GM23338 (cell line): Measurements from ENCODE around the gene OTUB2. TPM values are rescaled to one million over a fixed set of nuclear protein-coding genes. Genes with fewer than 3 reads are reported as not detected.

Source experiments
- ATAC-seq: fragments of 200-7000 bp; cut with Tn5 transposase; 3 replicates; pipeline ENCODE4 v1.9.1; 2020
- DNase-seq: peaks from one replicate; pipeline ENCODE4 v3.0.0-alpha.2; 2015; ENCODE audit warnings: low spot score
- H2AFZ ChIP-seq: fragments of 200-600 bp; sonication (generic); 2 replicates; pipeline ENCODE4 v1.8.0; 2016; ENCODE audit warnings: antibody characterized with exemption, mild to moderate bottlenecking, moderate library complexity
- H3F3A ChIP-seq: fragments of 200-600 bp; sonication (generic); replicated peaks from 2 replicates; pipeline ENCODE4 v1.8.0; 2017; ENCODE audit warnings: antibody characterized with exemption, mixed run types, low read depth
- H3K27ac ChIP-seq: fragments of 200-600 bp; sonication (generic); 2 replicates; pipeline ENCODE4 v1.6.1; 2016; ENCODE audit warnings: low read depth
- H3K27me3 ChIP-seq: fragments of 200-600 bp; sonication (generic); 2 replicates; pipeline ENCODE4 v1.8.0; 2016; ENCODE audit warnings: mild to moderate bottlenecking, mixed run types, moderate library complexity; ENCODE audit not compliant: insufficient read depth
- H3K36me3 ChIP-seq: fragments of 200-600 bp; sonication (generic); 2 replicates; pipeline ENCODE4 v1.8.0; 2016; ENCODE audit warnings: mild to moderate bottlenecking; ENCODE audit not compliant: insufficient read depth
- H3K4me1 ChIP-seq: fragments of 200-600 bp; sonication (generic); 2 replicates; pipeline ENCODE4 v1.8.0; 2016; ENCODE audit warnings: mild to moderate bottlenecking, moderate library complexity; ENCODE audit not compliant: insufficient read depth
- H3K4me2 ChIP-seq: fragments of 200-600 bp; sonication (generic); 2 replicates; pipeline ENCODE4 v1.7.1; 2017; ENCODE audit warnings: mixed run types
- H3K4me3 ChIP-seq: fragments of 200-600 bp; sonication (generic); 2 replicates; pipeline ENCODE4 v1.6.1; 2016; ENCODE audit warnings: mixed run types
- H3K79me2 ChIP-seq: fragments of 200-600 bp; sonication (generic); replicated peaks from 2 replicates; pipeline ENCODE4 v1.8.0; 2017; ENCODE audit warnings: mild to moderate bottlenecking; ENCODE audit not compliant: insufficient read depth
- H3K9me2 ChIP-seq: fragments of 200-600 bp; sonication (generic); 2 replicates; pipeline ENCODE4 v1.8.0; 2017; ENCODE audit not compliant: insufficient read depth
- H4K20me1 ChIP-seq: fragments of 200-600 bp; sonication (generic); replicated peaks from 2 replicates; pipeline ENCODE4 v1.8.0; 2017; ENCODE audit warnings: mild to moderate bottlenecking; ENCODE audit not compliant: insufficient read depth
- H3K27ac Mint-ChIP-seq: 2 replicates; pipeline ENCODE4 v1.8.0; 2020; ENCODE audit warnings: inconsistent platforms, mild to moderate bottlenecking, moderate library complexity, mixed read lengths
- H3K27me3 Mint-ChIP-seq: 3 replicates; pipeline ENCODE4 v1.8.0; 2022; ENCODE audit warnings: low read depth, mild to moderate bottlenecking, moderate library complexity, mixed read lengths, inconsistent platforms; ENCODE audit not compliant: insufficient read depth, poor library complexity
- H3K36me3 Mint-ChIP-seq: 3 replicates; pipeline ENCODE4 v1.8.0; 2021; ENCODE audit warnings: low read depth, mild to moderate bottlenecking, inconsistent platforms, moderate library complexity, mixed read lengths
- H3K4me1 Mint-ChIP-seq: 3 replicates; pipeline ENCODE4 v1.8.0; 2020; ENCODE audit warnings: mild to moderate bottlenecking, inconsistent platforms, mixed read lengths
- H3K4me3 Mint-ChIP-seq: 3 replicates; pipeline ENCODE4 v1.8.0; 2021; ENCODE audit warnings: moderate library complexity, mild to moderate bottlenecking, inconsistent platforms, mixed read lengths
- H3K9me3 Mint-ChIP-seq: 3 replicates; pipeline ENCODE4 v1.8.0; 2020; ENCODE audit warnings: moderate library complexity, mild to moderate bottlenecking, inconsistent platforms, mixed read lengths
- CREB1 ChIP-seq: fragments of 250-450 bp; sonication (Bioruptor Pico); IDR thresholded peaks from 2 replicates; pipeline ENCODE4 v1.5.0; 2020; ENCODE audit warnings: low read depth, mild to moderate bottlenecking, moderate library complexity
- CTCF ChIP-seq, 2 experiments: fragments of 200-600 bp in 1 of 2; sonication (generic) in 1 of 2; conservative IDR thresholded peaks; 2 replicates each; pipeline versions ENCODE4 v1.5.1 to v1.6.1; 2016 to 2017; ENCODE audit warnings: antibody characterized with exemption in 2 of 2, low read depth in 2 of 2, mild to moderate bottlenecking in 2 of 2, moderate library complexity in 1 of 2
- EZH2phosphoT487 ChIP-seq: fragments of 200-600 bp; sonication (generic); IDR thresholded peaks from one replicate; pipeline ENCODE4 v1.8.1; 2018; ENCODE audit warnings: antibody characterized with exemption; ENCODE audit not compliant: unreplicated experiment
- POLR2AphosphoS5 ChIP-seq: IDR thresholded peaks from 2 replicates; pipeline ENCODE4 v1.6.1; 2016; ENCODE audit warnings: antibody characterized with exemption, low read depth
- REST ChIP-seq: IDR thresholded peaks from one replicate; pipeline ENCODE4 v1.6.1; 2018; ENCODE audit warnings: antibody characterized with exemption; ENCODE audit not compliant: unreplicated experiment
- STAT1 ChIP-seq: IDR thresholded peaks from one replicate; pipeline ENCODE4 v1.6.1; 2016; ENCODE audit warnings: antibody characterized with exemption; ENCODE audit not compliant: unreplicated experiment
- long read RNA-seq: library from polyadenylated mRNA; unstranded; transcript quantifications from one replicate; pipeline ENCODE4 v2.0.0, GENCODE V29; 2020; ENCODE audit not compliant: unreplicated experiment
- polyA plus RNA-seq: library from polyadenylated mRNA; unstranded; fragments of >200 nt; fragmentation: Nextera tagmentation; extraction: Ambion mirVana; gene quantifications from 2 replicates; pipeline ENCODE4 v1.2.1, GENCODE V29; 2016
- total RNA-seq: library from RNA; depleted of rRNA; stranded (reverse); fragments of >200 nt; shearing (Covaris generic); gene quantifications from 2 replicates; pipeline ENCODE4 v1.2.3, GENCODE V29; 2014; rRNA removed

OTUB2 gene
- total RNA-seq (4.1 and 4.4 TPM in 2 replicates), polyA plus RNA-seq (1.9 and 2.1 TPM in 2 replicates)
- long read RNA-seq = 0 reads

- H3F3A ChIP-seq = no peaks in the 10 kb centered on the region
- no peaks in the 10 kb centered on the region for H4K20me1 ChIP-seq
- Mint-ChIP-seq H3K9me3 (no peaks in the 10 kb centered on the region), H3K27ac (no peak within 1 kb of the TSS), H3K4me1 (peaks cover 21% of the 10 kb centered on the region), H3K36me3 (no peaks in the 10 kb centered on the region; the same call in 2 of the 3 replicates), H3K27me3 (peaks cover 6% of the 10 kb centered on the region), H3K4me3 (peak within 1 kb of the TSS; percentile 69)
- peak within 1 kb of the TSS; percentile 71 for H3K4me3 ChIP-seq
- DNase-seq (peak; percentile 98), ATAC-seq (peak; percentile 95)
- no peaks in the 10 kb centered on the region for H3K36me3 ChIP-seq
- H3K9me2 ChIP-seq = no peaks in the 10 kb centered on the region
- H3K27me3 ChIP-seq = no peaks in the 10 kb centered on the region
- H2AFZ ChIP-seq = peak within 1 kb of the TSS; percentile 94
- no peaks in the 10 kb centered on the region for H3K4me1 ChIP-seq
- H3K27ac ChIP-seq = no peak within 1 kb of the TSS
- no peaks in the 10 kb centered on the region for H3K79me2 ChIP-seq
- H3K4me2 ChIP-seq = peak within 1 kb of the TSS; percentile 81
- TF ChIP-seq EZH2phosphoT487 (no peak), CREB1 (CRISPR knock-in tag) (peak; percentile 91)
These were observed at the start of gene OTUB2 for GRCh38 chr14:94026173-94026888. OTUB2 (plus strand) TSS chr14:94026340; CDS start chr14:94026538, 198 bp downstream.

GRCh38 chr14:93976477-93977057, 49.6 kb upstream of the OTUB2 start, which contains the start of gene ASB2:
ASB2 (minus strand) TSS chr14:93976570; CDS start chr14:93964539, 12,031 bp downstream.
- no peaks in the 10 kb centered on the region for H4K20me1 ChIP-seq
- H3K27ac Mint-ChIP-seq = no peak within 1 kb of the TSS
- H3K9me3 Mint-ChIP-seq = no peaks in the 10 kb centered on the region
- DNase-seq (no peak), ATAC-seq (peak; percentile 19; the same call in 1 of the 3 replicates)
- peaks cover 12% of the 10 kb centered on the region for H3K4me1 Mint-ChIP-seq
- no peak within 1 kb of the TSS for H3K4me2 ChIP-seq
- H3K27me3 ChIP-seq = no peaks in the 10 kb centered on the region
- peaks cover 12% of the 10 kb centered on the region for H3K27me3 Mint-ChIP-seq
- no peaks in the 10 kb centered on the region for H3K9me2 ChIP-seq
- no peaks in the 10 kb centered on the region for H3F3A ChIP-seq
- H2AFZ ChIP-seq = peak within 1 kb of the TSS; percentile 29; the same call in 1 of the 2 replicates
- TF ChIP-seq STAT1 (no peak), CREB1 (CRISPR knock-in tag) (no peak), REST (no peak), POLR2AphosphoS5 (no peak), CTCF (conservative IDR thresholded peaks at IDR 0.05; ENCODE audit: low read depth in 2 of 2) (no peak)
- H3K36me3 Mint-ChIP-seq = no peaks in the 10 kb centered on the region
- H3K4me1 ChIP-seq = no peaks in the 10 kb centered on the region; the same call in 1 of the 2 replicates
- H3K4me3 ChIP-seq = no peak within 1 kb of the TSS
- no peaks in the 10 kb centered on the region for H3K36me3 ChIP-seq
- no peak within 1 kb of the TSS for H3K4me3 Mint-ChIP-seq
- no peaks in the 10 kb centered on the region for H3K79me2 ChIP-seq
- H3K27ac ChIP-seq = no peak within 1 kb of the TSS
